ENCODE data around the gene SNX25. TPM values are rescaled to one million over a fixed set of nuclear protein-coding genes. Genes with fewer than 3 reads are reported as not detected.

SNX25 gene
- total RNA-seq, 3 donors from 2014 or later (not counting 1 experiment from before 2014, with no cell fraction given): 15.5 to 18.0 (median 16.6) TPM

DNA sequence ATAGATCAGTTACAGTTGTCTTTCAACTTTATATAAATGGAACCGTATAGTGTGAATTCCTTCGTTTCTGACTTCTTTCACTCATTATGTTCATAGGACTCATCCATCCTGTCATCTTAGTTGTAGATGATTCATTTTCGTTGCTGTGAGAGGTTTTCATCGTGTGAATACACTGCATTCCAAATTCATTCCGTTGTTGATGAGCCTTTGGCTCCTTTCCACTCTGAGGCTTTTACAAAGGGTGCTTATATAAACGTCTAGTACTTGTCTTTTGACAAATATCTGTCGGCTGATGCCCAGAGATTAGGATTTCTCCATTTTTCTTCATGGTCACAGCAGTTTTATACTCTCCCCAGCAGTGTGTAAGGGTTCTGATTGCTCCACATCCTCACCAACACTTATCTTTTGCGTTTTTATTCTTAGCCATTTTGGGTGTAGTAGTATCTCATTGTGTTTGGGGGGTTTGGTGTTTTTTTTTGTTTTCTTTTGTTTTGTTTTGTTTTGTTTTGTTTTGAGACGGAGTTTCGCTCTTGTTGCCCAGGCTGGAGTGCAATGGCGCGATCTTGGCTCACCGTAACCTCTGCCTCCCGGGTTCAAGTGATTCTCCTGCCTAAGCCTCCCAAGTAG lies 137.7 kb downstream of the SNX25 start:
- 98% methylated on average over 13 of the region's 14 CpGs for WGBS (ENCODE audit: insufficient coverage)
- Histone ChIP-seq H3K27me3 (ENCODE audit: control insufficient read depth, insufficient read depth, low read length) (no peaks in the 10 kb centered on the region), H3K4me3 (ENCODE audit: low read length) (no peak overlapping the region), H3K36me3 (ENCODE audit: control insufficient read depth, insufficient read depth, low read length) (peaks cover 14% of the 10 kb centered on the region), H3K4me1 (ENCODE audit: control insufficient read depth, insufficient read depth, low read length) (peaks cover 9% of the 10 kb centered on the region), H3K9me3 (ENCODE audit: control insufficient read depth, insufficient read depth, low read length) (no peaks in the 10 kb centered on the region), H3K27ac (ENCODE audit: low read length) (no peak overlapping the region)
- Mint-ChIP-seq H3K4me3 (no peak overlapping the region), H3K36me3 (peaks cover 11% of the 10 kb centered on the region), H3K27ac (no peak overlapping the region), H3K27me3 (ENCODE audit: low read depth in 2 of 2) (no peaks in the 10 kb centered on the region), H3K4me1 (peaks cover 9 to 13% of the 10 kb centered on the region in 2 donors), H3K9me3 (no peaks in the 10 kb centered on the region)
- ATAC-seq (no peak), DNase-seq (no peak)
- TF ChIP-seq, protein P1, sequence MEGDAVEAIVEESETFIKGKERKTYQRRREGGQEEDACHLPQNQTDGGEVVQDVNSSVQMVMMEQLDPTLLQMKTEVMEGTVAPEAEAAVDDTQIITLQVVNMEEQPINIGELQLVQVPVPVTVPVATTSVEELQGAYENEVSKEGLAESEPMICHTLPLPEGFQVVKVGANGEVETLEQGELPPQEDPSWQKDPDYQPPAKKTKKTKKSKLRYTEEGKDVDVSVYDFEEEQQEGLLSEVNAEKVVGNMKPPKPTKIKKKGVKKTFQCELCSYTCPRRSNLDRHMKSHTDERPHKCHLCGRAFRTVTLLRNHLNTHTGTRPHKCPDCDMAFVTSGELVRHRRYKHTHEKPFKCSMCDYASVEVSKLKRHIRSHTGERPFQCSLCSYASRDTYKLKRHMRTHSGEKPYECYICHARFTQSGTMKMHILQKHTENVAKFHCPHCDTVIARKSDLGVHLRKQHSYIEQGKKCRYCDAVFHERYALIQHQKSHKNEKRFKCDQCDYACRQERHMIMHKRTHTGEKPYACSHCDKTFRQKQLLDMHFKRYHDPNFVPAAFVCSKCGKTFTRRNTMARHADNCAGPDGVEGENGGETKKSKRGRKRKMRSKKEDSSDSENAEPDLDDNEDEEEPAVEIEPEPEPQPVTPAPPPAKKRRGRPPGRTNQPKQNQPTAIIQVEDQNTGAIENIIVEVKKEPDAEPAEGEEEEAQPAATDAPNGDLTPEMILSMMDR (IDR thresholded peaks at IDR 0.05): no peak
- intact Hi-C loops (cut with micrococcal nuclease): no loop called here

DNA sequence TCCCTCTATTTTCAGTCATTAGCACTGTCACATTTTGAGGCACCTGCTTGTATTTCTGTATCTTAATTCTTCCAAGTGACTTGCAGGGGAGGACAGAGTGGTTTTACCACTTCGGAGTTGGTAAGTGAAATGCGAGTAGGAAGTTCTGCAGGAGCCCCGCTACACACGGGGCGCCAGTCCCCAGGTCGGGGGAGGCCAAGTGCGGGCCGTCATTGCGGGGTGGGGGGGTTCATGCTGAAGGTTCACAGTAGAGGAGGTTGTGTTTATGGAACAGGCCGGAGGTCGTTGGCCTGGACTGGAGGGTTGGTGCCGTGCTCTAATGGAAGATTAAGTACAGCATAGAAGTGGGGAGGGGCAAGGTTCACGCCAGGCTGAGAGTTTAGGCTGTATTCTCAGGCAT lies 142.3 kb downstream of the SNX25 start:
- Mint-ChIP-seq H3K4me1 (no peaks in the 10 kb centered on the region), H3K9me3 (no peaks in the 10 kb centered on the region), H3K27me3 (ENCODE audit: low read depth in 2 of 2) (no peaks in the 10 kb centered on the region), H3K27ac (no peak overlapping the region), H3K36me3 (peaks cover 11% of the 10 kb centered on the region), H3K4me3 (no peak overlapping the region)
- intact Hi-C loops (cut with micrococcal nuclease): no loop called here
- TF ChIP-seq, protein P1 (IDR thresholded peaks at IDR 0.05): no peak
- ATAC-seq: no peak
- Histone ChIP-seq H3K27me3 (ENCODE audit: control insufficient read depth, insufficient read depth, low read length) (no peaks in the 10 kb centered on the region), H3K9me3 (ENCODE audit: control insufficient read depth, insufficient read depth, low read length) (no peaks in the 10 kb centered on the region), H3K4me3 (ENCODE audit: low read length) (no peak overlapping the region), H3K27ac (ENCODE audit: low read length) (no peak overlapping the region), H3K4me1 (ENCODE audit: control insufficient read depth, insufficient read depth, low read length) (no peaks in the 10 kb centered on the region), H3K36me3 (ENCODE audit: control insufficient read depth, insufficient read depth, low read length) (peaks cover 12% of the 10 kb centered on the region)
- no peak for DNase-seq
- 98% methylated on average over 13 of the region's 13 CpGs for WGBS (ENCODE audit: insufficient coverage)

DNA sequence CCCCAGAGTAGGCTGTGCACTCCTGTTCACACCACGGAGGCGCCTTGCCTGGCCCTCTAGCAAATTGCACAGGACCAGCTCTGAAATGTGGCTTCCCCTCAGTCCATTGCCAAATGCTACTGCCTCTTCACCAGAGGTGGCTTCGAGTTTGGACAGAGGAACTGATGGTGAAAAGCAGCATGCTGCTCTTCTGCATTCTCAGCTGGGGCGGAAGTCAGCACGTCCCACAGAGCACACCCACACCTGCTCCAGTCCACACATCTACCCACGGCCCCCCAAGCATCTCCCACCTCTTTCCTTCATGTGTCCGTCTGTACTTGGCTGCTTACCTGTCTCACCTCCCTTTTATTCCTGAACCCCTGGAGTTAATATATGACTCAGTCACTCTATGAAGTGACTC lies 142.8 kb downstream of the SNX25 start:
- no peak overlapping the region for H3K27ac Mint-ChIP-seq
- Histone ChIP-seq H3K4me3 (ENCODE audit: low read length) (no peak overlapping the region), H3K27ac (ENCODE audit: low read length) (no peak overlapping the region), H3K27me3 (ENCODE audit: control insufficient read depth, insufficient read depth, low read length) (no peaks in the 10 kb centered on the region), H3K36me3 (ENCODE audit: control insufficient read depth, insufficient read depth, low read length) (peaks cover 10% of the 10 kb centered on the region), H3K4me1 (ENCODE audit: control insufficient read depth, insufficient read depth, low read length) (no peaks in the 10 kb centered on the region), H3K9me3 (ENCODE audit: control insufficient read depth, insufficient read depth, low read length) (no peaks in the 10 kb centered on the region)
- 84% methylated on average over 7 of the region's 7 CpGs for WGBS (ENCODE audit: insufficient coverage)
- no peak for ATAC-seq
- no peaks in the 10 kb centered on the region for H3K4me1 Mint-ChIP-seq
- TF ChIP-seq, protein P1 (IDR thresholded peaks at IDR 0.05): no peak
- no peaks in the 10 kb centered on the region for H3K27me3 Mint-ChIP-seq (ENCODE audit: low read depth in 2 of 2)
- intact Hi-C loops (cut with micrococcal nuclease): no loop called here
- no peak for DNase-seq
- peaks cover 11% of the 10 kb centered on the region for H3K36me3 Mint-ChIP-seq
- H3K9me3 Mint-ChIP-seq: no peaks in the 10 kb centered on the region
- no peak overlapping the region for H3K4me3 Mint-ChIP-seq

DNA sequence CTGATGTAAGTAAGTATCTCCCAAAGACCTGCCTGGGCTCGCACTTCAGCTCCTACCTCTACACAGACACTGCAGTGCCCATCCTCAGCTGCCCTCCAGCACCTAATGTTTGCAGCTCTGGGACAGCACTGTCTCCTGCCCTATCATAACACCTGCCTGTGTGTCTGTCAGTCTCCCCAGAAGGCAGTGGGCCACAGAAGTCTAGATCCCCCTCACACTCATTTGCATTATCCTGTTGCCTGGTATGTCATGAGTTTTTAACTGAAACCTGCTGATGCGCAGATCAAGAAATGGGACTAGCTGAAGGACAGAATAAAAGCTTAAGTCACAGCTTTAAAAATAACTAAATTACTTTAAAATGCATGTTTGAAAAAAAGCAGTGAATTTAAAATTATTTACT lies 143.3 kb downstream of the SNX25 start:
- ATAC-seq: no peak
- Histone ChIP-seq H3K27ac (ENCODE audit: low read length) (no peak overlapping the region), H3K4me1 (ENCODE audit: control insufficient read depth, insufficient read depth, low read length) (no peaks in the 10 kb centered on the region), H3K27me3 (ENCODE audit: control insufficient read depth, insufficient read depth, low read length) (no peaks in the 10 kb centered on the region), H3K4me3 (ENCODE audit: low read length) (no peak overlapping the region), H3K36me3 (ENCODE audit: control insufficient read depth, insufficient read depth, low read length) (peaks cover 12% of the 10 kb centered on the region), H3K9me3 (ENCODE audit: control insufficient read depth, insufficient read depth, low read length) (no peaks in the 10 kb centered on the region)
- Mint-ChIP-seq H3K4me3 (no peak overlapping the region), H3K9me3 (no peaks in the 10 kb centered on the region), H3K27ac (no peak overlapping the region), H3K27me3 (ENCODE audit: low read depth in 2 of 2) (no peaks in the 10 kb centered on the region), H3K36me3 (peaks cover 11% of the 10 kb centered on the region), H3K4me1 (no peaks in the 10 kb centered on the region)
- intact Hi-C loops (cut with micrococcal nuclease): no loop called here
- no peak for DNase-seq
- TF ChIP-seq, protein P1 (IDR thresholded peaks at IDR 0.05): no peak
- 99% methylated on average over 2 of the region's 2 CpGs for WGBS (ENCODE audit: insufficient coverage)

All from natural killer cell (primary cell).